NCI-H2107 treated with DMSO at 0.1 percent for 48 hours (cell line): Measurements from ENCODE around the gene CNGA3.

Experiments
- DNase-seq: peaks from one replicate; lab custom pipeline; 2025; ENCODE audit not compliant: unreplicated experiment; lab: John Stamatoyannopoulos, UW

CNGA3 gene

GRCh38 chr2:98327776-98328175, 18.5 kb upstream of the CNGA3 start:
- DNase-seq, result no peak

- DNase-seq, result no peak
Observed at GRCh38 chr2:98329549-98329948, 16.7 kb upstream of the CNGA3 start.

- no peak for DNase-seq
Observed at GRCh38 chr2:98332989-98333388, 13.3 kb upstream of the CNGA3 start.

GRCh38 chr2:98333922-98334321, 12.3 kb upstream of the CNGA3 start:
- peak; percentile 6 for DNase-seq

DNA sequence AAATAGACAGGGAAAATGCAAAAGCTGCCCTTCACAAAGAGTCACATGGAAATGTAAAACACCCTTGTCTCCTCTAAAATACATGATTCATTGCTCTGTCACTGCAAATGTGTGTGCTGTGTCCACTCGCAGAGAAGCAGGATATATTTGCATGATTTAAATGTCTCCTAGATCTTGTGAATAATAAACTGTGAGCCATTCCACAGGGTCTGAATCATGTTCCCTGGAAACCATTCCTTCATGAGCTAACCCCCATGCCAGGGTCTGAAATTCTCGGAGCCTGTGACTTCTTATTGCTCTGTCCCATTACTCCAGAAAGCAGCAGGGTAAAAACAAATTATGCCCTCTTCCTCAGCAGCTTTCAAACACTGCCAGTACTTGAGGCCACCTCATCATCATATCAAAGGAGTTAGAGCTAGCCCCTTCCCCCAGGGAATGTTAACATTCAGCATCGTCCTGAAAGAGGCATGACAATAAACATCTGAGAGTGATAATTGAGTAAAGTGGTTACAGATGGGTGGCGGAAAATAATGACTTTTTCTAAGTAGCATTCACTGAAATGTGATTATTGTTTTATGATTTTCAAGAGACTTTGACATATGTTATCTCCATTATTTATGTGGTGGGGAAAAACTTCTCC, 11.7 kb upstream of the CNGA3 start:
- peak; percentile 98 for DNase-seq

GRCh38 chr2:98335271-98335670, 11.0 kb upstream of the CNGA3 start:
- DNase-seq, result peak; percentile 46

DNA sequence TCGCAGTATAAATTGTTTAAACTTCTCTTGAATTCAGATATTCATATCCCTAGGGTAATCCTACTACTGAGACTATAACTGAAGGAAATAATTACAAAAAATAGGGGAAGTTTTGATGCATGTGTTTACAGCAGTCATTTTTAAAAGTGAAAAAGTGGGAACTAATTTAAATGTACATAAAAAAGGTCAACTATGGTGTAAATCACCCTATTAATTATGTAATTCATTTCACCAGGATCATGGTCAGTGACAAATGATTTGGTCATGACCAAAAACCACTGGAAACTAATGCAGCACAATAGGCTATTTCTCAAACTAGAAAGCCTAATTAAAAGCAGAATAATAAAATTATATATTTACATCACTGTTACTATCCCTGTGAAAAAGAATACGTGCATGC, 5.0 kb upstream of the CNGA3 start:
- DNase-seq, result no peak

DNA sequence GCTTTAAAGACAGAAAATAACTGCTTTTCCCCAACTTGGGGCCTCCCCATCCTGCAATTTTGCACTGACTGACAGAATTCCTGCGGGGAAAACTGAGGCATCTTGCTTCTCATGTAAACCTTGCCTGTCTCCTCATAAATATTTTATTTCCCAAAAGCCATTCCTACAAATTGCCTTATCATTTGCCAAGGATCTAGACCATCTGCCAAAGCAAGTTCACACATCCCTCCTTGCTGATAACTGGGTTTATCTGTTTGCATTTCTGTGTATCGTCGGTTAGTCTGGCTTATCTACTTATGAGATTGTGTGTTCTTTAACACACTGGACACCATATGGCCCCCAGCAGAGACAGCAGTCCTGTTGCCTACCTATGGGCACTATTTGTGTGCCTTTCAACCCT, 3.0 kb upstream of the CNGA3 start:
- DNase-seq, result no peak

DNA sequence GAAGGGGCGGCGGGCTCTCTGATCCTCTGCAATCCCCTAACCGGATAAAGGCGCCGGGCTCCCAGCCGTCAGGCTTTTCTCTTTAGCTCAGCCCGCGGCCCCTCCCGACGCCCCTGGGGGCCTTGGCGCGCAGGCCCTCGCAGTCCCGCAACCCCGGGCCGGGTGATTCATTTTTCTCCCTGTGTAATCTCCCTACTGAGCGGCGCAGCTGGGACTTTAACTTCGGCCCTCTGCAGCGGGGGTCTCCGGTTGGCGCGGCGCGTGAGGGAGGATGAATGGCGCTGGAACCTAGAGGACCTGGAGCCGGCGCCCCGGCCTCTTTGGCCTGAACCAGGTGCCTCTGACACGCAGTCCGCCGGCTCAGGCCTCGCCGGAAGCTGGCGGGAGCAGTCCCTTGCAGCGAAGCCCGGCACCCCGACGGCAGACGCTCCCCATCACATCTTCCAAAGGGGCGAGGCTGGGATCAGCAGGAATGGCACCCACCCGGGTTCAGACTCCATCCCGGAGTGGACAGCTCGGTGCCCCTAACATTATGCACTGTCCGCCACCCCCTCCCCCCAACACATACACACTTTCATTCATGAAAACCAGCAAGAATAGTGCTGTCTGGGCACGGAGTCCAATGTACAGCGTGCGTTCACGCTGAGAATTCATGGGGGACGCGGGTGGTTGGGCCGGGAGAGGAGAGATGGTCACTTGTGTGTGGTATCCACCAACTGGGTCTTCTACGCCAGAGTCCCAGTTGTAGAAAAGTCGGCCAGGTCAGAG, 1.2 kb downstream of the CNGA3 start:
- DNase-seq, result no peak

DNA sequence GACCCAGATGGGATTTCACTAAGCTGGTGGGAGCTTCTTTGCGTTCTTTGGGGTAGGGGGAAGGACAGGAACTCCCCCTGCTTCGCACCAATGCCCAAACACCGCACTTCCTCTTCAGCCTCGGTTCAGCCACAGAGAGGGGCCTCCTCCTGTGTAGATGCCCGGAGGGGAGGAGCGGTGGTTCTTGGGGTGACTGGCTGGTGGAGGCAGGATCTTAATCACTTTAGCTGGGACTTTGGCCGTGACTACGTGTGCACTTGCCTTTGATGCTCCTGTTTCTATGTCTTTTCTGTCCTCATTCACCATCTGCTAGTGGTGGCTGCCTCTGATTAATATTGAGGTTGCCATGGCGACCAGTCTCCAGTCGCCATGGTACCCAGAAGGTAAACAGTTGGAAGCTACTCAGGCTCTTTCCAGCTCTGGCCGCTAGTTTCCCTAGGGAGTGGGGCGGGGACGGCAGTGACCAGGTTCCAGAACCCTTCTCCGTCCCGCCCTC, 1.9 kb downstream of the CNGA3 start:
- DNase-seq, result no peak

- no peak for DNase-seq
Observed at GRCh38 chr2:98350411-98350810, 4.2 kb downstream of the CNGA3 start.

- no peak for DNase-seq
Observed at GRCh38 chr2:98355881-98356280, 9.6 kb downstream of the CNGA3 start.

DNA sequence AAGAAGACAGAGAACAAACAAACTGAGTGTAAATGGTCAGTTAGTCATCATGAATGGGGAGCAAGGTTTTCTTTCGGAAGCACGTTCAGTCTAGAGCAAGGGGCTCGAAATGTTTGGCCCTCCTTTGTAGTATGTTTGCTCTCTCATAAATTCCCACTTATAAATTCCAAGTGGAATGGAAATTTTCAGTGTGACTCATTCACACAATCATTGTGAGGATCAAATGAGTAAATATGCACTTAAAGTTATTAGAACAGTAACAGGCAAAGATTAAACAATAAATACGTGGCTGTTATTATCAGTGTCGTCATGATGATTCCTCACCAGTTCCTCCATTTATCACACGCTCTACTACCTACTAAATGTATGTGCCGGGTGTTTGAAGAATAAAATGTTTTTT, 10.5 kb downstream of the CNGA3 start:
- no peak for DNase-seq

- DNase-seq, result no peak
Observed at GRCh38 chr2:98357849-98358248, 11.6 kb downstream of the CNGA3 start.

GRCh38 chr2:98359986-98360385, 13.7 kb downstream of the CNGA3 start:
- no peak for DNase-seq

DNA sequence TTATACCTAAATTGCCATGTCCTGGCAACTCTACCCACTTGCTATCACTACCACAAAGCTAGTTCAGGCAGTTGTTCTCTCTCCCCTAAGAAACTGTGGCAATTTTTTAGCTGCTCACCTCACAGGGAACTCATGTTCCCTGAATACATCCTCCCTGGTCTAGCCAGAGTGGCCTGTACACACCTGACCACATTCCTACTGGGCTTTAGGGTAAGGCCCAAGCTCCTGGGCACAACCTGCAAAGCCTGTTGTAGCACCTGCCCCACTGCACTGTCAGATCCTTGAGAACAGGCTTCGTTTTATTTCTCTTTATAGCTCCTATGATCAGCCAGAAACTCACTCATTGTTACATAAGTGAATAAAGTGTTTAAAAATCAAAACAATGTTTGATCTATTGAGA, 21.5 kb downstream of the CNGA3 start:
- no peak for DNase-seq

DNA sequence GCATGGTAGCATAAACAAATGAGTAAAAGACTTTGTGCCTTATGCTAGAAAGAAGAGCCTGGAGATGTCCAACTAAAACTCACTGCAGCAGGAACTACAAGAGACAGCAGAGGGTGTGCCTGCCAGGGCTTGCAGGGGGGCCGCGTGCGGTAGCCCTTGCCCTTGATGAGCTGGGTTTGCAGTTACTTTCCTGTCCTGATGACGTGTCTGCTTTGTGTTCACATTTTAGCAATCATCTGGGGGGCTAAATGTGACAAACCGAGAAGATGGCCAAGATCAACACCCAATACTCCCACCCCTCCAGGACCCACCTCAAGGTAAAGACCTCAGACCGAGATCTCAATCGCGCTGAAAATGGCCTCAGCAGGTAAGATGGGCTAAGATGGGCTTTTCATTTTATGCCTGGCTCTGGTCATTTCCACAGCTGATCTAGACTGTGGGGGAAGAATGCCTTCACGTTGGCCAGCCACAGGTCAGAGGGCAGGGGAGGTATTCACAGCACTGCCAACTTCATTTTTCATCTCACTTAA, 23.5 kb downstream of the CNGA3 start:
- no peak for DNase-seq

- no peak for DNase-seq
Observed at GRCh38 chr2:98372121-98372520, 25.9 kb downstream of the CNGA3 start.

DNA sequence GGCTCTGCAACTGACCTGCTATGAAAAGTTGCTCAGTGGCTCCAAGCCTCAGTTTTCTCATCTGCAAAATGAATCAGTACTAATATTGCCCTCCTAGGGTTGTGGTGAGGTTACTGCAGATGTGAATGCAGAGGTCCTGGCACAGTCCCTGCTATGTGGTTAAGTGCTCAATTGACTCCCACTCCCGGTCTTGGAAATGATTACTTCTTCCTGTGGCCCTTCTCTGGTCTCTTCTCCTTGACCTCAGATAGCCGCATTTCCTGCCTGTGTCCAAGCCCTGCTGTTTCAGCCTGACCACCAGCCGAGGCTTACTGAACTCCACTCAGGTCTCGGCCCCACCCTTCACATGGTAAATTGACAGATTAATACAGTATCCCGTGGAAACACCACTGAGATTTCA, 26.3 kb downstream of the CNGA3 start:
- no peak for DNase-seq

DNA sequence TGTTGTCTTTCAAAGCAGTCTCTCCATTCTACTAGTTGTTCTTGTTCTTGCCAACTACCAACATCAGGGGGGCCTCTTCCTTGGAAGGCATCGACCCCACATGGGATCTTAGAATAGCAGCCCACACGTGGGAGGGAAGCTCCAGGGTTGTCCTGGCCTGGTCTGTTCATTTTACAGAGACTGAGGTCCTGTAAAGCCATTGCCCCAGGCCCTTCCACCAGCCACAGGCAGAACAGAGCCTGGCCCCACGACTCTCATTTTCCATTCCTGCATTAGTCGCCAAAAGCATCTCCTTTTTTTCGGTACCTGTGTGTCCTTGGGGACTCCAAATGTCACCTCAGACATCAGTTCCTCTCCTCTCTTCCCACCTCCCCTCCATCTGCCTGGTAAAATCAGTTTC, 28.0 kb downstream of the CNGA3 start:
- no peak for DNase-seq

- no peak for DNase-seq
Observed at GRCh38 chr2:98374958-98375570, 28.8 kb downstream of the CNGA3 start.

DNA sequence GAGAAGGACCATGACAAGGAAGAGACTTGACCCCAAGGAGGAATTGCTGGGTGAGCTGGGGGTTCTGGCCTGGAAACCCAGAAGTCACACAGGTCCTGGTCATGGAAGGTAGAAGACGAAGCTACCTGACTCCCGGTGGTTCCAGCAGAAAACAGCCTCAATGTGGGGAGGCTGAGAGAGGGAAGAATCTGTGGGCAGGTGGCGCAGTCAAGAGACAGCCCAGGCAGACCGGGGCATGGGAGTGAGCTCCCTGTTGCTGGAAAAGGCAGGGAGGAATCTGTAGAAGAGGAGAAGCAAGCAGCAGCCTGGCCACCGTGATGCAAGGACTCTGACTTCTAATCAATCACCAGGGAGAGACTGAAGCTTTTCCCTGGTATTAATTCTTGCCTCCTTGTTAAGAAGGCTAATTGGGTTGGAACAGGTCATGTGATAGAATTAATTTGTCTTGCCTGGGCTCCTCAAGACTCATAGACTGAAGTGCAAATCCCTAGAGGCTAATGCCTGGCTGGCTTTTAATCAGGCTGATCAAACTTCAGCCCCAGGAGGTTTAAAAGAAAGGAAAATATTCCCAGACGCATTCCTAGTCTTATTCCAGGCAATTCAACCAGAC, 30.1 kb downstream of the CNGA3 start:
- no peak for DNase-seq
